Peyer's patch (tissue), 4 donors: Measurements from ENCODE around the gene SETD6.

Experiments
- POLR2A ChIP-seq, 2 donors: fragments of 450-650 bp; IDR thresholded peaks; one replicate each; pipeline ENCODE4 v1.5.1; 2017; ENCODE audit warnings: antibody characterized with exemption in 2 of 2, mild to moderate bottlenecking in 2 of 2, moderate library complexity in 2 of 2
- TF ChIP-seq, protein P1 (sequence below), 6 experiments: fragments of 450-650 bp in 4 of 6; fragments of 200-600 bp in 2 of 6; sonication (generic) in 1 of 6; IDR thresholded peaks; one replicate each; pipeline ENCODE4 v1.5.1; 2017 to 2019; ENCODE audit warnings: antibody characterized with exemption in 6 of 6, mild to moderate bottlenecking in 3 of 6, moderate library complexity in 1 of 6

DNA sequence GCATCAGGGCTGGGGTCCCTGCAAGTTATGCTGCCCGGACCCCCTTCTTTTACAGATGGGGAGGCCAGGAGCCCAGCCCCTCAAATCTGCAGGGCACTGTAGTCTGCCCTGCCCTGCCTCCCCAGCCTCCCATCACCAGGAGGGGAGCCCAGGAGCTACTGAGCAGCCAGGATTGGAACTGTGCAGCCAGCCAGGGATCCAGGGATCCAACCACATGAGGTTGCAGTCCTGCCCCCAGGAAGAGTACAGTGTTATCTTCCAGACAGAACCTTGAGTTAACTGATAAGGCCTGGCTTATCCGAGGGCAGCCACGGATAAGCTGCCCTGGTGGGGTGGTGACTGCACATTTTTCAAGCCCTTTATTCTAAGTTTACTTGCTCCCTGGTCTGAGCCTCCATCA is 26.8 kb upstream of the SETD6 start:
- TF ChIP-seq, protein P1, sequence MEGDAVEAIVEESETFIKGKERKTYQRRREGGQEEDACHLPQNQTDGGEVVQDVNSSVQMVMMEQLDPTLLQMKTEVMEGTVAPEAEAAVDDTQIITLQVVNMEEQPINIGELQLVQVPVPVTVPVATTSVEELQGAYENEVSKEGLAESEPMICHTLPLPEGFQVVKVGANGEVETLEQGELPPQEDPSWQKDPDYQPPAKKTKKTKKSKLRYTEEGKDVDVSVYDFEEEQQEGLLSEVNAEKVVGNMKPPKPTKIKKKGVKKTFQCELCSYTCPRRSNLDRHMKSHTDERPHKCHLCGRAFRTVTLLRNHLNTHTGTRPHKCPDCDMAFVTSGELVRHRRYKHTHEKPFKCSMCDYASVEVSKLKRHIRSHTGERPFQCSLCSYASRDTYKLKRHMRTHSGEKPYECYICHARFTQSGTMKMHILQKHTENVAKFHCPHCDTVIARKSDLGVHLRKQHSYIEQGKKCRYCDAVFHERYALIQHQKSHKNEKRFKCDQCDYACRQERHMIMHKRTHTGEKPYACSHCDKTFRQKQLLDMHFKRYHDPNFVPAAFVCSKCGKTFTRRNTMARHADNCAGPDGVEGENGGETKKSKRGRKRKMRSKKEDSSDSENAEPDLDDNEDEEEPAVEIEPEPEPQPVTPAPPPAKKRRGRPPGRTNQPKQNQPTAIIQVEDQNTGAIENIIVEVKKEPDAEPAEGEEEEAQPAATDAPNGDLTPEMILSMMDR (IDR thresholded peaks at IDR 0.05), result no peak
- TF ChIP-seq POLR2A (IDR thresholded peaks at IDR 0.05), result no peak
